ENCODE measurements around the gene KIF3A. TPM values are rescaled to one million over a fixed set of nuclear protein-coding genes. Genes with fewer than 3 reads are reported as not detected.

Gene KIF3A
- total RNA-seq, 1 experiment from 2014 or later: 15.2 TPM

- Histone ChIP-seq H3K27me3 (ENCODE audit: insufficient read depth, low read depth) (no peaks in the 10 kb centered on the region; the same call in 1 of the 2 replicates), H3K9me2 (ENCODE audit: insufficient read depth) (no peaks in the 10 kb centered on the region), H3K36me3 (ENCODE audit: low read depth) (no peaks in the 10 kb centered on the region), H3K4me2 (no peak overlapping the region), H3K4me3 (no peak overlapping the region), H3K27ac (no peak overlapping the region), H4K20me1 (ENCODE audit: insufficient read depth) (no peaks in the 10 kb centered on the region), H3F3A (ENCODE audit: insufficient read depth, low read depth) (0 out of 2 replicates have a peak, but pooled peaks cover 5% of the 10 kb centered on the region), H2AFZ (no peak overlapping the region), H3K79me2 (ENCODE audit: low read depth) (no peaks in the 10 kb centered on the region), H3K4me1 (replicated peaks; ENCODE audit: insufficient read depth) (peaks cover 8% of the 10 kb centered on the region), H3K9me3 (ENCODE audit: insufficient read depth, low read depth) (no peaks in the 10 kb centered on the region)
- ChIA-PET POLR2A (ENCODE audit: unreplicated experiment) (interaction anchor here (0.9 kb wide), 1 partner anchor 33 kb away, joined by 11 read pairs; no protein-coding TSS in a partner anchor), CTCF (no interaction called here)
- BruUV-seq (replicated peaks): no TSS peak
- TF ChIP-seq EZH2 (IDR thresholded peaks at IDR 0.05; ENCODE audit: low read depth) (no peak), CTCF (conservative IDR thresholded peaks at IDR 0.05) (no peak)
- DNase-seq: no peak
- intact Hi-C loops (cut with micrococcal nuclease; ENCODE audit: unreplicated experiment): no loop called here
Observed at GRCh38 chr5:132780577-132780976, 43.2 kb upstream of the KIF3A start.

DNA sequence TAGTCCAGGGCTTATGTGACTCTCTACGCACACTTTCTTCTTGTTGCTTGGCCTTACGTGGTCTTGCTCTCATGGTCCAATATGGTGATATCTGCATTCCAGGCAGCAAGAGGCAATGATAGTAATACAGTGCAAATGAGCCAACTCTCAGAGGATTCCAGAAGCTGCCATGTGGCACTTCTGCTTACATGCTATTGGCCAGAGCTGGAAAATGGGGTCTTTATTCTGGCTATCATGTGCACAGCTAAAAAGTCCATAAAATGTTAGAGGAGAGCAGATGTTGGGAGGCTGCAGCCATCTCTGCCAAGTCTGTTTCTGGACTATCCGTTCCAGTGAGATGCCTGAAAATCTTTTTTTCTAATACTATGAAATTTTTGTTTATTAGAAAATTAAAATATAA lies 42.6 kb upstream of the KIF3A start:
- Histone ChIP-seq H3K79me2 (ENCODE audit: low read depth) (peaks cover 4% of the 10 kb centered on the region; the same call in 1 of the 2 replicates), H3K36me3 (ENCODE audit: low read depth) (no peaks in the 10 kb centered on the region), H3K4me1 (replicated peaks; ENCODE audit: insufficient read depth) (peaks cover 14% of the 10 kb centered on the region), H4K20me1 (ENCODE audit: insufficient read depth) (no peaks in the 10 kb centered on the region), H3K9me3 (ENCODE audit: insufficient read depth, low read depth) (no peaks in the 10 kb centered on the region), H3K27me3 (ENCODE audit: insufficient read depth, low read depth) (no peaks in the 10 kb centered on the region; the same call in 1 of the 2 replicates), H3K4me3 (no peak overlapping the region), H3K9me2 (ENCODE audit: insufficient read depth) (no peaks in the 10 kb centered on the region), H3K27ac (no peak overlapping the region), H3F3A (ENCODE audit: insufficient read depth, low read depth) (0 out of 2 replicates have a peak, but pooled peaks cover 5% of the 10 kb centered on the region), H3K4me2 (no peak overlapping the region), H2AFZ (no peak overlapping the region)
- ChIA-PET POLR2A (ENCODE audit: unreplicated experiment) (no interaction called here), CTCF (no interaction called here)
- intact Hi-C loops (cut with micrococcal nuclease; ENCODE audit: unreplicated experiment): no loop called here
- BruUV-seq (replicated peaks): no TSS peak
- TF ChIP-seq EZH2 (IDR thresholded peaks at IDR 0.05; ENCODE audit: low read depth) (no peak), CTCF (conservative IDR thresholded peaks at IDR 0.05) (no peak)
- no peak for DNase-seq

DNA sequence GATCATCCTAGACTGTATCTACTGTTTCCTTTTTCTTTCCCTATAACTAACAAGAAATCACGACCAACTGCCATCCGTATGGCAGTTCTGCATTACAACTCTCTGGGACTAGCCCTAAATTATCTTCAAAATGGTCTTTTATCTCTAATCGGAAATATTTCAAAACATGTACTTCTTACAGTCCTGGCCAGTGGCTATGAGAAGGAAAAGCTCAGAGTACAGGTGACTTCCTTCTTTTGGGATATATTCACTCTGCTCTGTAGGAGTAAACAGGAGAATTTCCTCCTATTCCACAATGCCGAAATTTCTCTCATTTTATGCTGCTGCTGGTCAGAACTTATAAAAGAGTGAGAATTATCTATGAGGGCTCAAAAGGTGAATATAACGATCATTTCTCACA lies 41.5 kb upstream of the KIF3A start:
- ChIA-PET POLR2A (ENCODE audit: unreplicated experiment) (no interaction called here), CTCF (interaction anchor here (0.6 kb wide), 1 partner anchor 83 kb away, joined by 4 read pairs; no protein-coding TSS in a partner anchor)
- Histone ChIP-seq H3F3A (ENCODE audit: insufficient read depth, low read depth) (0 out of 2 replicates have a peak, but pooled peaks cover 5% of the 10 kb centered on the region), H3K9me3 (ENCODE audit: insufficient read depth, low read depth) (no peaks in the 10 kb centered on the region), H3K27ac (no peak overlapping the region), H3K4me3 (no peak overlapping the region), H3K27me3 (ENCODE audit: insufficient read depth, low read depth) (no peaks in the 10 kb centered on the region; the same call in 1 of the 2 replicates), H3K4me2 (no peak overlapping the region), H3K79me2 (ENCODE audit: low read depth) (peaks cover 7% of the 10 kb centered on the region; the same call in 1 of the 2 replicates), H3K36me3 (ENCODE audit: low read depth) (no peaks in the 10 kb centered on the region), H3K4me1 (replicated peaks; ENCODE audit: insufficient read depth) (peaks cover 15% of the 10 kb centered on the region), H2AFZ (no peak overlapping the region), H3K9me2 (ENCODE audit: insufficient read depth) (no peaks in the 10 kb centered on the region), H4K20me1 (ENCODE audit: insufficient read depth) (no peaks in the 10 kb centered on the region)
- intact Hi-C loops (cut with micrococcal nuclease; ENCODE audit: unreplicated experiment): no loop called here
- TF ChIP-seq EZH2 (IDR thresholded peaks at IDR 0.05; ENCODE audit: low read depth): no peak
- no peak for TF ChIP-seq CTCF (conservative IDR thresholded peaks at IDR 0.05)
- DNase-seq: no peak
- no TSS peak for BruUV-seq (replicated peaks)

Data from PC-9 (cell line).